ENCODE data around the gene FAM120B.

Gene FAM120B

GRCh38 chr6:170357812-170358211, 51.3 kb downstream of the FAM120B start:
- WGBS, 2 experiments, result 92 to 98% methylated on average over 5 of the region's 5 CpGs
- Histone ChIP-seq H3K27me3 (ENCODE audit: control insufficient read depth, insufficient read depth, low read length, poor library complexity, severe bottlenecking) (no peaks in the 10 kb centered on the region), H3K27ac (ENCODE audit: insufficient read depth, low read depth, low read length, poor library complexity, severe bottlenecking) (no peak overlapping the region), H3K4me3 (ENCODE audit: insufficient read depth, low read depth, low read length) (no peak overlapping the region), H3K9me3 (ENCODE audit: control insufficient read depth, low read length) (no peaks in the 10 kb centered on the region), H3K36me3 (ENCODE audit: control insufficient read depth, insufficient read depth, low read length) (peaks cover 5% of the 10 kb centered on the region), H3K4me1 (ENCODE audit: control insufficient read depth, insufficient read depth, low read length) (no peaks in the 10 kb centered on the region)

DNA sequence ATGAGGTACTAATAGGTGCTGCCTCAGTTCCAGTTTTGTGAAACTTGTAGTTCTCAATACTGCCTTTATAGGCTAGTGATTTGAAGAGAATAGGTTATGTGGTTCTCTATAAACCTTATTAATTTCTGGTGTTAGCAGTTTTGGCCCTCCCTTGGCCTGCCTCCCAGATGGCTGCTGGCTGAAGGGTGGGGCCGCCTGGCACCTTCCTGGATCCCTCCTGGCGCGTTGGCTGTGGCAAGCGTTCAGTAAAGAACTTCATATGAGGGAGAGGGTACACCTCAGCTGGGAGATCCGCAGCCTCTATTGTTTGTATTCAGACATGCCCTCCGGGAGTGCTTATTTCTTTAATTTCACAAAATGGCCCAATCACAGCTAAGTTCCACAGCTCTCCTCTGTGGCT, 51.9 kb downstream of the FAM120B start:
- WGBS, 2 experiments, result 92 to 97% methylated on average over 6 of the region's 6 CpGs
- H3K4me1 ChIP-seq (ENCODE audit: control insufficient read depth, insufficient read depth, low read length), result no peaks in the 10 kb centered on the region
- H3K36me3 ChIP-seq (ENCODE audit: control insufficient read depth, insufficient read depth, low read length), result peaks cover 5% of the 10 kb centered on the region
- no peaks in the 10 kb centered on the region for H3K27me3 ChIP-seq (ENCODE audit: control insufficient read depth, insufficient read depth, low read length, poor library complexity, severe bottlenecking)
- H3K4me3 ChIP-seq (ENCODE audit: insufficient read depth, low read depth, low read length), result no peak overlapping the region
- no peak overlapping the region for H3K27ac ChIP-seq (ENCODE audit: insufficient read depth, low read depth, low read length, poor library complexity, severe bottlenecking)
- H3K9me3 ChIP-seq (ENCODE audit: control insufficient read depth, low read length), result no peaks in the 10 kb centered on the region

DNA sequence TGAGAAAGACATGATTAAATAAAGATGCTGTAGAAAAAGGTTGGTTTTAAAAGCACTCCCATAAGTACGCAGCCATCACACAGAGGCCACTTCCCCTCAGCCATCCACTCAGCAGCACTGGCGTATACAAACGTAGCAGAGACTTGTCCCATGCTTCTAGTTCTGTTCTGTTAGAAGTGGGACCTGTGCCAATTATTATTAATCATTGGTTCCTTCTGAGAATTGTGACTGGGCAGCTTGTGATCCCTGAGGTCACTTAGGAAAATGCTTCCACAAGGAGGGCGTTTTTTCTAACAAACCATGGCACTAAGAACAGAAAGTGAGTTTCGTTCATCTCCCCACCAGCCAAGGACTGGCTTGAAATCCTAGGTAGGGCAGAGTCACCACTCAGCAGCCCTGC, 53.9 kb downstream of the FAM120B start:
- 94% methylated on average over 5 of the region's 5 CpGs for WGBS, 2 experiments
- H3K36me3 ChIP-seq (ENCODE audit: control insufficient read depth, insufficient read depth, low read length), result peaks cover 5% of the 10 kb centered on the region
- H3K4me1 ChIP-seq (ENCODE audit: control insufficient read depth, insufficient read depth, low read length), result no peaks in the 10 kb centered on the region

GRCh38 chr6:170361335-170361734, 54.8 kb downstream of the FAM120B start:
- Histone ChIP-seq H3K27me3 (ENCODE audit: control insufficient read depth, insufficient read depth, low read length, poor library complexity, severe bottlenecking) (no peaks in the 10 kb centered on the region), H3K4me1 (ENCODE audit: control insufficient read depth, insufficient read depth, low read length) (no peaks in the 10 kb centered on the region), H3K9me3 (ENCODE audit: control insufficient read depth, low read length) (no peaks in the 10 kb centered on the region), H3K27ac (ENCODE audit: insufficient read depth, low read depth, low read length, poor library complexity, severe bottlenecking) (no peak overlapping the region), H3K4me3 (ENCODE audit: insufficient read depth, low read depth, low read length) (no peak overlapping the region), H3K36me3 (ENCODE audit: control insufficient read depth, insufficient read depth, low read length) (peaks cover 5% of the 10 kb centered on the region)
- WGBS, 2 experiments, result 98 to 99% methylated on average over 3 of the region's 3 CpGs

More for the DNA sequence above, 53.9 kb downstream of the FAM120B start:
- Histone ChIP-seq H3K27me3 (ENCODE audit: control insufficient read depth, insufficient read depth, low read length, poor library complexity, severe bottlenecking) (no peaks in the 10 kb centered on the region), H3K27ac (ENCODE audit: insufficient read depth, low read depth, low read length, poor library complexity, severe bottlenecking) (no peak overlapping the region), H3K4me3 (ENCODE audit: insufficient read depth, low read depth, low read length) (no peak overlapping the region), H3K9me3 (ENCODE audit: control insufficient read depth, low read length) (no peaks in the 10 kb centered on the region)

- Histone ChIP-seq H3K27me3 (ENCODE audit: control insufficient read depth, insufficient read depth, low read length, poor library complexity, severe bottlenecking) (no peaks in the 10 kb centered on the region), H3K36me3 (ENCODE audit: control insufficient read depth, insufficient read depth, low read length) (peaks cover 5% of the 10 kb centered on the region)
- 98 to 100% methylated on average over 1 of the region's 1 CpG for WGBS, 2 experiments
Measured at GRCh38 chr6:170362121-170362520, 55.6 kb downstream of the FAM120B start.

DNA sequence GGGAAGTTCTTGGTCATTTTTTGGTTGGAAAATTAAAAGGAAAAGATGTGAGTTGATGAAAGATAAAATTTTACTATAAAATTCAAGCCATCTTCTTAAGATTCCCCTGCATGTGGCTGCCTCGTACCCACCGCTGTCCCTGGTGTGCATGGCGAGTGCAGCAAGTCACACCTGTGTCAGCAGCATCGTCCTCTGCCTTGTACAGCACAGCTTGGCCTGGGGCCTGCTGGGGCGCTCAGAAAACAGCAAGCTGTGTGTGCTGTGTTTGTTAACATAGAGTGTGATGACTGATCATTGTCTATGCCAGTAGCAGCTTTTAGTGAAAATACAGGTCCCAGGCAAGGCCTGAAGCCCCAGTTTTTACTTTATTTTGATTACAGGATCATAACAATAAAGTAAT, 56.7 kb downstream of the FAM120B start:
- H3K9me3 ChIP-seq (ENCODE audit: control insufficient read depth, low read length), result no peaks in the 10 kb centered on the region
- 90 to 94% methylated on average over 5 of the region's 5 CpGs for WGBS, 2 experiments

More at GRCh38 chr6:170362121-170362520, 55.6 kb downstream of the FAM120B start:
- no peaks in the 10 kb centered on the region for H3K9me3 ChIP-seq (ENCODE audit: control insufficient read depth, low read length)
- no peak overlapping the region for H3K4me3 ChIP-seq (ENCODE audit: insufficient read depth, low read depth, low read length)
- H3K27ac ChIP-seq (ENCODE audit: insufficient read depth, low read depth, low read length, poor library complexity, severe bottlenecking), result no peak overlapping the region
- no peaks in the 10 kb centered on the region for H3K4me1 ChIP-seq (ENCODE audit: control insufficient read depth, insufficient read depth, low read length)

DNA sequence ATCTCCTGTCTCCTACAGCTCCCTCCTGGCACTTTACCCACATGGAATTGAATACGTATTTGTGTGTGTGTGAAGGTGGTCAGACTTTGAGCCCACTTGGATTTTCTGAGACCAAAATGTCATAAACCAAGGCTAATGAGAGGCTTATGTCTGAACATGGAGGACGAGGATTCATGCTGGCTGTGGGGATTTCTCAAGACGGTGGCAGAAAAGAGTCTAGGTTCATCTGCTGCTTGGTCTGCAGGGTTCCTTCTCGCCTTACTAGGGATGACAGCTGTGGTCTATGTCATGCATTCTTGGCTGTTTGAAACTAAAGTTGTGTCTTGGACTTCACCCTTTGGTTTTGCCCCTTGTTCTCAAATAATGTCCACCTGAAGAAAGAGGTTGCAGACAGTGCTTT, 58.6 kb downstream of the FAM120B start:
- H3K4me3 ChIP-seq (ENCODE audit: insufficient read depth, low read depth, low read length), result no peak overlapping the region
- no peak overlapping the region for H3K27ac ChIP-seq (ENCODE audit: insufficient read depth, low read depth, low read length, poor library complexity, severe bottlenecking)
- H3K9me3 ChIP-seq (ENCODE audit: control insufficient read depth, low read length), result no peaks in the 10 kb centered on the region
- WGBS, 2 experiments, result 89 to 96% methylated on average over 4 of the region's 4 CpGs
- H3K27me3 ChIP-seq (ENCODE audit: control insufficient read depth, insufficient read depth, low read length, poor library complexity, severe bottlenecking), result no peaks in the 10 kb centered on the region
- no peaks in the 10 kb centered on the region for H3K4me1 ChIP-seq (ENCODE audit: control insufficient read depth, insufficient read depth, low read length)
- H3K36me3 ChIP-seq (ENCODE audit: control insufficient read depth, insufficient read depth, low read length), result no peaks in the 10 kb centered on the region

More for the DNA sequence above, 56.7 kb downstream of the FAM120B start:
- Histone ChIP-seq H3K36me3 (ENCODE audit: control insufficient read depth, insufficient read depth, low read length) (no peaks in the 10 kb centered on the region), H3K27me3 (ENCODE audit: control insufficient read depth, insufficient read depth, low read length, poor library complexity, severe bottlenecking) (no peaks in the 10 kb centered on the region), H3K4me1 (ENCODE audit: control insufficient read depth, insufficient read depth, low read length) (no peaks in the 10 kb centered on the region), H3K4me3 (ENCODE audit: insufficient read depth, low read depth, low read length) (no peak overlapping the region), H3K27ac (ENCODE audit: insufficient read depth, low read depth, low read length, poor library complexity, severe bottlenecking) (no peak overlapping the region)

DNA sequence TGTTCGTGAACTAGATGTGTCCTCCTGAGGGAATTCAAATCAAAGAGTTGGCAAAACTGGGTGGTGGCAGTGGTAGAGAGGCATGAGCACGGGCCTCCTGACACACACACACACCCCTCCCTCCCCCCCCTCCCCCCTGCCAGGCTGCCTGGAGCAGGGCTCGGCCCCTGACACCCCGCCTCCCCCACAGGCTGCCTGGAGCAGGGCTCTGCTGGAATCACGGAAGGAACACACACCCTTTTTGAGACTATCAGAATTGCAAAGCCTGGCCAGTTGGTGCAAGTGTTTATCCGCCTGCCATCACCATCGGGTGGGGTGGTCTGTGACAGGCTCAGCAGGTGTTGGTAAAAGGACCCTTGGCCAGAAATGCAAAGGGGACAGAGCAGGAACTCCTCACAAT, 59.0 kb downstream of the FAM120B start:
- WGBS, 2 experiments, result 72 to 78% methylated on average over 7 of the region's 7 CpGs
- H3K9me3 ChIP-seq (ENCODE audit: control insufficient read depth, low read length), result no peaks in the 10 kb centered on the region
- H3K27me3 ChIP-seq (ENCODE audit: control insufficient read depth, insufficient read depth, low read length, poor library complexity, severe bottlenecking), result no peaks in the 10 kb centered on the region
- H3K36me3 ChIP-seq (ENCODE audit: control insufficient read depth, insufficient read depth, low read length), result no peaks in the 10 kb centered on the region
- no peaks in the 10 kb centered on the region for H3K4me1 ChIP-seq (ENCODE audit: control insufficient read depth, insufficient read depth, low read length)
- no peak overlapping the region for H3K4me3 ChIP-seq (ENCODE audit: insufficient read depth, low read depth, low read length)
- no peak overlapping the region for H3K27ac ChIP-seq (ENCODE audit: insufficient read depth, low read depth, low read length, poor library complexity, severe bottlenecking)

GRCh38 chr6:170366248-170366960, 59.8 kb downstream of the FAM120B start:
- Histone ChIP-seq H3K9me3 (ENCODE audit: control insufficient read depth, low read length) (no peaks in the 10 kb centered on the region), H3K4me3 (ENCODE audit: insufficient read depth, low read depth, low read length) (no peak overlapping the region), H3K4me1 (ENCODE audit: control insufficient read depth, insufficient read depth, low read length) (no peaks in the 10 kb centered on the region), H3K27me3 (ENCODE audit: control insufficient read depth, insufficient read depth, low read length, poor library complexity, severe bottlenecking) (no peaks in the 10 kb centered on the region), H3K36me3 (ENCODE audit: control insufficient read depth, insufficient read depth, low read length) (no peaks in the 10 kb centered on the region), H3K27ac (ENCODE audit: insufficient read depth, low read depth, low read length, poor library complexity, severe bottlenecking) (no peak overlapping the region)
- 96 to 97% methylated on average over 11 of the region's 11 CpGs for WGBS, 2 experiments

GRCh38 chr6:170367241-170367640, 60.7 kb downstream of the FAM120B start:
- no peaks in the 10 kb centered on the region for H3K4me1 ChIP-seq (ENCODE audit: control insufficient read depth, insufficient read depth, low read length)
- H3K27ac ChIP-seq (ENCODE audit: insufficient read depth, low read depth, low read length, poor library complexity, severe bottlenecking), result no peak overlapping the region
- no peaks in the 10 kb centered on the region for H3K36me3 ChIP-seq (ENCODE audit: control insufficient read depth, insufficient read depth, low read length)
- 96% methylated on average over 10 of the region's 10 CpGs for WGBS, 2 experiments
- no peak overlapping the region for H3K4me3 ChIP-seq (ENCODE audit: insufficient read depth, low read depth, low read length)
- no peaks in the 10 kb centered on the region for H3K27me3 ChIP-seq (ENCODE audit: control insufficient read depth, insufficient read depth, low read length, poor library complexity, severe bottlenecking)
- no peaks in the 10 kb centered on the region for H3K9me3 ChIP-seq (ENCODE audit: control insufficient read depth, low read length)

All from ectodermal cell (in vitro differentiated cells).